Adrenal gland (tissue), 12 donors: ENCODE measurements around the gene ADSS1. TPM values are rescaled to one million over a fixed set of nuclear protein-coding genes. Genes with fewer than 3 reads are reported as not detected.

Experiments used
- DNase-seq, 7 donors: peaks; one replicate each; pipeline ENCODE4 v3.0.0-alpha.2; 2019 to 2020
- H3K27ac ChIP-seq, 5 donors: fragments of 200-600 bp; sonication (generic) in 4 of 5; 1 replicate in 3 of 5; 2 replicates in 2 of 5; pipeline versions ENCODE4 v1.5.1 to v1.8.0; 2016 to 2020; ENCODE audit warnings: mild to moderate bottlenecking in 1 of 5
- H3K27me3 ChIP-seq: fragments of 200-600 bp; 2 replicates; pipeline ENCODE4 v1.8.0; 2021
- H3K36me3 ChIP-seq, 2 donors: fragments of 200-600 bp; replicated peaks in 1 of 2; 1 replicate in 1 of 2; 2 replicates in 1 of 2; pipeline versions ENCODE4 v1.5.1 to v1.8.0; 2018 to 2022
- H3K4me1 ChIP-seq, 2 donors: fragments of 200-600 bp; replicated peaks in 1 of 2; 1 replicate in 1 of 2; 2 replicates in 1 of 2; pipeline versions ENCODE4 v1.5.1 to v1.8.0; 2018 to 2021
- H3K4me3 ChIP-seq, 4 donors: fragments of 200-600 bp; sonication (generic) in 3 of 4; one replicate each; pipeline ENCODE4 v1.5.1; 2016 to 2018
- H3K9me3 ChIP-seq, 3 donors: fragments of 200-600 bp; sonication (generic) in 1 of 3; replicated peaks in 1 of 3; 1 replicate in 2 of 3; 2 replicates in 1 of 3; pipeline versions ENCODE4 v1.5.1 to v1.8.0; 2016 to 2021
- POLR2A ChIP-seq, 2 donors: fragments of 450-650 bp; IDR thresholded peaks; one replicate each; pipeline ENCODE4 v1.6.1; 2017; ENCODE audit warnings: antibody characterized with exemption in 2 of 2, mild to moderate bottlenecking in 2 of 2, moderate library complexity in 1 of 2
- WGBS, 4 donors: extraction: QIAGEN DNeasy Blood & Tissue Kit in 2 of 4; methylation state at CpG; one replicate each; pipeline versions ENCODE4 v1.1.5 to v1.1.7; 2013 to 2017; 5-methylcytosine and 5-hydroxymethylcytosine counted together
- intact Hi-C, 2 donors: fragments of 100-400 bp; cut with DNase I; formaldehyde crosslinking; loops; one replicate each; pipeline versions ENCODE4 v1.14.1 to v1.15.0; 2022 to 2023
- polyA plus RNA-seq, 3 donors: library from polyadenylated mRNA; stranded (reverse); fragments of 200-250 nt in 2 of 3; fragments of 350-450 nt in 1 of 3; fragmentation: Illumina TruSeq in 1 of 3; extraction: RNeasy Lipid Tissue Mini Kit (QIAGEN cat#74804) in 1 of 3; gene quantifications; one replicate each; pipeline ENCODE4 v1.2.3, GENCODE V29; 2013 to 2014
- total RNA-seq, 9 donors: library from RNA; depleted of rRNA in 4 of 9; stranded (reverse); fragments of >200 nt in 4 of 9; fragments of 120-200 nt in 1 of 9; fragmentation: NEBNext Ultra II Directional in 1 of 9; extraction: Animal tissue kit (Norgen Biotek cat#: 25700) in 1 of 9; gene quantifications; one replicate each; pipeline versions ENCODE4 v1.1.0 to v1.2.4, GENCODE V29; 2013 to 2023
- TF ChIP-seq, protein P1 (sequence below), 6 experiments: fragments of 450-650 bp in 4 of 6; fragments of 200-600 bp in 2 of 6; sonication (generic) in 1 of 6; IDR thresholded peaks; 1 replicate in 5 of 6; 2 replicates in 1 of 6; pipeline versions ENCODE4 v1.5.1 to v1.8.0; 2016 to 2021; ENCODE audit warnings: antibody characterized with exemption in 6 of 6, mild to moderate bottlenecking in 2 of 6, moderate library complexity in 1 of 6
- donor health status: healthy with polysubstance abuse.
- donor health status: Bipolar disorder and iron deficiency.
- donor health status: DM: yes; HTN: yes; CAD: no.
- donor health status: DM: no; HTN: no; CAD: no.
- donor health status: DM: no; HTN: no; CAD: no.
- donor health status: DM: yes; HTN: yes; CAD: no.

The ADSS1 gene
- total and polyA plus RNA-seq, 12 donors = 4.0 to 39.1 (median 16.9) TPM

DNA sequence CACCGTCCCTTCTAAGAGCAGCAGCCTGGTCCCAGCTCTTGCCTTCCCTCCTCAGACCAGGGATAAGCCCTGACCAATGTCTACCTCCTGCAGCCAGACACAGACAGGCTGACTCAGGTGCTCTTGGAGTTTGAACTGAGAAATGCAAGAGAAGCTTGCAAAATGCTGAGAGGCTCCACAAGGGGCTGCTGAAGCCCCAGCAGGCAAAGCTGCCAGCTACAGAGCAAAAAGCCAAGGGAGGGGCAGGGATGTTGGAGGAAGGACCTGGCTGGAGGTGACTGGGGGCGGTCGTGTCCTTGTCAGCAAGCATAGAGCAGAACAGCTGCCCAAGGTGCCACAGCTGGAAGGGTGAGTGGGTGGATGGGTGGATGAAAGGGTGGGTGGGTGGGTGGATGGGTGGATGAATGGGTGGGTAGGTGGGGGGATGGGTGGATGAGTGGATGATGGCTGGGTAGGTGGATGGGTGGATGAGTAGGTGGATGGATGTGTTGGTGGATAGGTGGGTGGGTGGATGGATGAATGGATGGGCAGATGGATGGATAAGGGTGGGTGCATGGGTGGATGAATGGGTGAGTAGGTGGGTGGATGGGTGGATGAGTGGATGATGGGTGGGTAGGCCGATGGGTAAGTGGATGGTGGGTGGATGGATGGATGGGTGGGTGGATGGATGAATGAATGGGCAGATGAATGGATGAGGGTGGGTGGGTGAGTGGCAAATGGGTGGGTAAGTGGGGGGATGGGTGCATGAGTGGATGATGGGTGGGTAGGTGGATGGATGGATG, 38.6 kb upstream of the ADSS1 start:
- H3K36me3 ChIP-seq = no peaks in the 10 kb centered on the region
- DNase-seq = no peak
- no peaks in the 10 kb centered on the region for H3K27me3 ChIP-seq
- intact Hi-C loops = no loop called here
- TF ChIP-seq, protein P1, sequence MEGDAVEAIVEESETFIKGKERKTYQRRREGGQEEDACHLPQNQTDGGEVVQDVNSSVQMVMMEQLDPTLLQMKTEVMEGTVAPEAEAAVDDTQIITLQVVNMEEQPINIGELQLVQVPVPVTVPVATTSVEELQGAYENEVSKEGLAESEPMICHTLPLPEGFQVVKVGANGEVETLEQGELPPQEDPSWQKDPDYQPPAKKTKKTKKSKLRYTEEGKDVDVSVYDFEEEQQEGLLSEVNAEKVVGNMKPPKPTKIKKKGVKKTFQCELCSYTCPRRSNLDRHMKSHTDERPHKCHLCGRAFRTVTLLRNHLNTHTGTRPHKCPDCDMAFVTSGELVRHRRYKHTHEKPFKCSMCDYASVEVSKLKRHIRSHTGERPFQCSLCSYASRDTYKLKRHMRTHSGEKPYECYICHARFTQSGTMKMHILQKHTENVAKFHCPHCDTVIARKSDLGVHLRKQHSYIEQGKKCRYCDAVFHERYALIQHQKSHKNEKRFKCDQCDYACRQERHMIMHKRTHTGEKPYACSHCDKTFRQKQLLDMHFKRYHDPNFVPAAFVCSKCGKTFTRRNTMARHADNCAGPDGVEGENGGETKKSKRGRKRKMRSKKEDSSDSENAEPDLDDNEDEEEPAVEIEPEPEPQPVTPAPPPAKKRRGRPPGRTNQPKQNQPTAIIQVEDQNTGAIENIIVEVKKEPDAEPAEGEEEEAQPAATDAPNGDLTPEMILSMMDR (IDR thresholded peaks at IDR 0.05) = no peak
- TF ChIP-seq POLR2A (IDR thresholded peaks at IDR 0.05) = no peak
- no peak overlapping the region for H3K27ac ChIP-seq
- peaks cover 42 to 46% of the 10 kb centered on the region in 2 donors for H3K4me1 ChIP-seq
- WGBS, 4 donors = 78 to 92% (median 84%) methylated on average over 3 to 4 of the region's 4 CpGs
- H3K9me3 ChIP-seq = no peaks in the 10 kb centered on the region
- no peak overlapping the region for H3K4me3 ChIP-seq

DNA sequence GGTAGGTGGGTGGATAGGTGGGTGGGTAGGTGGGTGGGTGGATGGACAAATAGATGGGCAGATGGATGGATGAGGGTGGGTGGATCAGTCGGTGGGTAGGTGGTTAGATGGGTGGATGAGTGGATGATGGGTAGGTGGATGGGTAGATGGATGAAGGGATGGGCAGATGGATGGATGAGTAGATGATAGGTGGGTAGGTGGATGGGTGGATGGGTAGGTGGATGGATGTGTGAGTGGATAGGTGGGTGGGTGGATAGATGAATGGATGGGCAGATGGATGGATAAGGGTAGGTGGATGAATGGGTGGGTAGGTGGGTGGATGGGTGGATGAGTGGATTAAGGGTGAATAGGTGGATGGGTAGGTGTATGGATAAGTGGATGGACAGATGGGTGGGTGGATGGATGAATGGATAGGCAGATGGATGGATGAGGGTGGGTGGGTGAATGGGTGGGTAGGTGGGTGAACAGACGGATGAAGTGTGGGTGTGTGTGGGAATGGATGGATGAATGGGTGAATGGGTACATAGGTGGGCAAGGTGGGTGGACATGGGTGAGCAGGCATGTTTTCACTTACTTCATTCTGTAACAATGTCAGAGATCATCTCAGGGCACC, 37.9 kb upstream of the ADSS1 start:
- Histone ChIP-seq H3K27ac (no peak overlapping the region), H3K4me3 (no peak overlapping the region), H3K9me3 (no peaks in the 10 kb centered on the region), H3K27me3 (no peaks in the 10 kb centered on the region), H3K4me1 (peaks cover 35 to 46% of the 10 kb centered on the region in 2 donors), H3K36me3 (no peaks in the 10 kb centered on the region)
- no peak for DNase-seq
- intact Hi-C loops = no loop called here
- TF ChIP-seq POLR2A (IDR thresholded peaks at IDR 0.05) = no peak
- TF ChIP-seq, protein P1 (IDR thresholded peaks at IDR 0.05) = no peak
- WGBS, 4 donors = 90 to 96% (median 95%) methylated on average over 2 of the region's 2 CpGs

DNA sequence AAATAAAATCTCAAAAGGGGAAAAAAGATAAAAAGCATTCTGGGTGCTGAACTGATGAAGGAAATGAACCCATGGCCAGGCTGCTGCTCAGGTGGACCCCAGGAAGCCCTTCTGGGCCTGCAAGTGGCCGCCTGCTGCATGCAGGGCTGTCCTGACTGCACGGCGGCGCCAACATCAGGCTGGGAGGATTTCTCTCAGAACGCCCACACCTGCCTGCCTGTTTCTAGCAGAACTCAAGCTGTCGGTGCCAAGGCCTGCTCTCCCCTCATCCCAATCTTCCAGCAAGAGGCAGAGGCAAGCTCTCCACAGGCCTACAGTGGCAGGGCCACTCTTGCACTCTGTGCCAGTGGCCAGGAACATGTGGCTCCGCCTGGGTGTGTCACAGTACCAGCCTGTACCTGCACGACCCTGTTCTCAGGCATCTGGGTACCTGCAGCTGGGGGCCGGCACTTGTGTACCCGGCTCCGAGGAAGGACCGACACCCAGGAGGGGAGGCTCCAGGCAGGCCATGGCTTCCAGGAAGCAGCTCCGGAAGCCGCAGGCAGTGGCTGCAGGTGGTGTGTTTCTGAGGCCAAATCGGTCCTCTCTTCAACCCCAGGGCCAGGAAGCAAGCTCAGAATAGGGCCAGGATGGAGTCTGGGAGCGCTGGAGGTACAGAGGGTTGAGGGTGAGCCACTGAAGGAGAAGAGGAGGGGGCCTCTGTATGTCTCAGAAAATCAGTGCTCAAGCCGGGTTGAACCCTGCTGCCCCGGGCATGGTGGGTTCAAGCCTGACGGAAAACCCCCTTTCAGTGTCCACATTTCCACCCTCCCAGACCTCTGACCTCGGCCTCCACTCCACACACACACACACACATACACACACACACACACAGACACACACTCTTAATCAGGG, 37.2 kb upstream of the ADSS1 start:
- peaks cover 29 to 46% of the 10 kb centered on the region in 2 donors for H3K4me1 ChIP-seq
- no peak for DNase-seq
- H3K27ac ChIP-seq = peak overlapping the region in 2 of 5 donors; percentile 88 to 94
- H3K9me3 ChIP-seq = no peaks in the 10 kb centered on the region
- H3K27me3 ChIP-seq = no peaks in the 10 kb centered on the region
- 78 to 83% (median 79%) methylated on average over 11 to 20 of the region's 20 CpGs for whole genome bisulfite sequencing, 4 donors
- H3K4me3 ChIP-seq = no peak overlapping the region
- TF ChIP-seq POLR2A (IDR thresholded peaks at IDR 0.05) = no peak
- TF ChIP-seq, protein P1 (IDR thresholded peaks at IDR 0.05) = no peak
- no peaks in the 10 kb centered on the region for H3K36me3 ChIP-seq
- intact Hi-C loops = no loop called here
